Caco-2 (cell line): Measurements from ENCODE around the gene SH3YL1. TPM values are rescaled to one million over a fixed set of nuclear protein-coding genes. Genes with fewer than 3 reads are reported as not detected.

Source experiments
- BruUV-seq: library from RNA; stranded (reverse); fragments of 400-500 nt; replicated peaks from 2 replicates; lab custom pipeline; 2021; lab: Mats Ljungman, UMichigan
- CTCF ChIA-PET: fragments of 300-600 bp; sonication (Branson Sonifier 250); formaldehyde crosslinking; loops from one replicate; lab custom pipeline; 2022; ENCODE audit warnings: antibody characterized with exemption; lab: Charles Lee
- POLR2A ChIA-PET: fragments of 300-600 bp; sonication (Branson Sonifier 250); formaldehyde crosslinking; loops from one replicate; lab custom pipeline; 2022; ENCODE audit warnings: antibody characterized with exemption; lab: Charles Lee
- DNase-seq, 2 experiments: peaks; one replicate each; pipeline versions ENCODE4 v3.0.0 to v3.0.0-alpha.2; 2020 to 2022
- H3K27me3 ChIP-seq: replicated peaks from 2 replicates; pipeline ENCODE4 v1.6.0; 2011; ENCODE audit warnings: low read length; ENCODE audit not compliant: control insufficient read depth, insufficient read depth
- H3K36me3 ChIP-seq: 2 replicates; pipeline ENCODE4 v1.5.1; 2011; ENCODE audit warnings: low read length; ENCODE audit not compliant: control insufficient read depth, insufficient read depth
- H3K4me1 ChIP-seq: fragments of 250-450 bp; sonication (Bioruptor Pico); 2 replicates; pipeline ENCODE4 v1.5.1; 2020; ENCODE audit warnings: mild to moderate bottlenecking
- H3K4me3 ChIP-seq: 2 replicates; pipeline ENCODE4 v1.5.1; 2011; ENCODE audit warnings: low read depth, mild to moderate bottlenecking, control low read depth, low read length
- H3K9me3 ChIP-seq: fragments of 250-450 bp; sonication (Bioruptor Pico); 2 replicates; pipeline ENCODE4 v1.5.1; 2020; ENCODE audit warnings: mild to moderate bottlenecking, moderate library complexity
- H3K27ac Mint-ChIP-seq: one replicate; pipeline ENCODE4 v1.8.0; 2022; ENCODE audit warnings: mixed read lengths; ENCODE audit not compliant: unreplicated experiment
- H3K27me3 Mint-ChIP-seq: one replicate; pipeline ENCODE4 v1.8.0; 2022; ENCODE audit warnings: mixed read lengths; ENCODE audit not compliant: insufficient read depth, unreplicated experiment
- H3K36me3 Mint-ChIP-seq: one replicate; pipeline ENCODE4 v1.8.0; 2022; ENCODE audit warnings: mild to moderate bottlenecking, mixed read lengths; ENCODE audit not compliant: insufficient read depth, unreplicated experiment
- H3K4me1 Mint-ChIP-seq: one replicate; pipeline ENCODE4 v1.8.0; 2022; ENCODE audit warnings: low read depth, mixed read lengths; ENCODE audit not compliant: unreplicated experiment
- H3K4me3 Mint-ChIP-seq: one replicate; pipeline ENCODE4 v1.8.0; 2022; ENCODE audit warnings: mild to moderate bottlenecking, moderate library complexity, mixed read lengths; ENCODE audit not compliant: unreplicated experiment
- H3K9me3 Mint-ChIP-seq: one replicate; pipeline ENCODE4 v1.8.0; 2022; ENCODE audit warnings: mixed read lengths; ENCODE audit not compliant: unreplicated experiment
- intact Hi-C: fragments of 100-400 bp; cut with micrococcal nuclease; formaldehyde crosslinking; loops from one replicate; pipeline ENCODE4 v1.10.0; 2022; ENCODE audit not compliant: unreplicated experiment
- total RNA-seq: library from RNA; stranded (reverse); gene quantifications from 2 replicates; pipeline ENCODE4 v1.2.3, GENCODE V29; 2022
- TF ChIP-seq, protein P1 (sequence below), 2 experiments: fragments of 200-600 bp in 1 of 2; IDR thresholded peaks; 1 replicate in 1 of 2; 2 replicates in 1 of 2; pipeline versions ENCODE4 v1.5.1 to v1.8.0; 2011 to 2022; ENCODE audit warnings: antibody characterized with exemption in 1 of 2, control low read depth in 1 of 2, inconsistent platforms in 1 of 2, low read depth in 1 of 2, low read length in 1 of 2, mild to moderate bottlenecking in 1 of 2, moderate library complexity in 1 of 2; ENCODE audit not compliant: insufficient read depth in 1 of 2, severe bottlenecking in 1 of 2, unreplicated experiment in 1 of 2

The SH3YL1 gene
- total RNA-seq, 1 experiment from 2014 or later = 76.0 TPM

GRCh38 chr2:269356-270030, 5.7 kb upstream of the SH3YL1 start:
- TF ChIP-seq, protein P1, sequence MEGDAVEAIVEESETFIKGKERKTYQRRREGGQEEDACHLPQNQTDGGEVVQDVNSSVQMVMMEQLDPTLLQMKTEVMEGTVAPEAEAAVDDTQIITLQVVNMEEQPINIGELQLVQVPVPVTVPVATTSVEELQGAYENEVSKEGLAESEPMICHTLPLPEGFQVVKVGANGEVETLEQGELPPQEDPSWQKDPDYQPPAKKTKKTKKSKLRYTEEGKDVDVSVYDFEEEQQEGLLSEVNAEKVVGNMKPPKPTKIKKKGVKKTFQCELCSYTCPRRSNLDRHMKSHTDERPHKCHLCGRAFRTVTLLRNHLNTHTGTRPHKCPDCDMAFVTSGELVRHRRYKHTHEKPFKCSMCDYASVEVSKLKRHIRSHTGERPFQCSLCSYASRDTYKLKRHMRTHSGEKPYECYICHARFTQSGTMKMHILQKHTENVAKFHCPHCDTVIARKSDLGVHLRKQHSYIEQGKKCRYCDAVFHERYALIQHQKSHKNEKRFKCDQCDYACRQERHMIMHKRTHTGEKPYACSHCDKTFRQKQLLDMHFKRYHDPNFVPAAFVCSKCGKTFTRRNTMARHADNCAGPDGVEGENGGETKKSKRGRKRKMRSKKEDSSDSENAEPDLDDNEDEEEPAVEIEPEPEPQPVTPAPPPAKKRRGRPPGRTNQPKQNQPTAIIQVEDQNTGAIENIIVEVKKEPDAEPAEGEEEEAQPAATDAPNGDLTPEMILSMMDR (IDR thresholded peaks at IDR 0.05; ENCODE audit: insufficient read depth in 1 of 2, low read depth in 1 of 2, low read length in 1 of 2, severe bottlenecking in 1 of 2, unreplicated experiment in 1 of 2) = no peak
- no peaks in the 10 kb centered on the region for H3K27me3 ChIP-seq
- H3K27me3 Mint-ChIP-seq = no peaks in the 10 kb centered on the region
- H3K4me1 Mint-ChIP-seq = peaks cover 16% of the 10 kb centered on the region
- intact Hi-C loops = no loop called here
- POLR2A ChIA-PET = no interaction called here
- no TSS peak for BruUV-seq
- no peaks in the 10 kb centered on the region for H3K9me3 ChIP-seq
- peaks cover 29% of the 10 kb centered on the region for H3K36me3 Mint-ChIP-seq
- H3K4me1 ChIP-seq = peaks cover 11% of the 10 kb centered on the region
- DNase-seq = no peak
- no peaks in the 10 kb centered on the region for H3K9me3 Mint-ChIP-seq
- no peak overlapping the region for H3K27ac Mint-ChIP-seq
- CTCF ChIA-PET = interaction anchor here (0.6 kb wide), 1 partner anchor 18 kb away, joined by 3 read pairs; no protein-coding TSS in a partner anchor
- H3K4me3 ChIP-seq = no peak overlapping the region
- no peak overlapping the region for H3K4me3 Mint-ChIP-seq
- no peaks in the 10 kb centered on the region for H3K36me3 ChIP-seq

GRCh38 chr2:268323-268722, 4.5 kb upstream of the SH3YL1 start:
- 0 out of 2 replicates have a peak, but pooled peaks cover 5% of the 10 kb centered on the region for H3K9me3 ChIP-seq
- no peaks in the 10 kb centered on the region for H3K27me3 Mint-ChIP-seq
- H3K4me3 Mint-ChIP-seq = no peak overlapping the region
- no peak overlapping the region for H3K4me3 ChIP-seq
- no peak overlapping the region for H3K27ac Mint-ChIP-seq
- no peaks in the 10 kb centered on the region for H3K9me3 Mint-ChIP-seq
- peaks cover 23% of the 10 kb centered on the region for H3K36me3 Mint-ChIP-seq
- H3K4me1 ChIP-seq = peaks cover 11% of the 10 kb centered on the region
- no peak for DNase-seq
- CTCF ChIA-PET = no interaction called here
- intact Hi-C loops = no loop called here
- TF ChIP-seq, protein P1 (IDR thresholded peaks at IDR 0.05; ENCODE audit: insufficient read depth in 1 of 2, low read depth in 1 of 2, low read length in 1 of 2, severe bottlenecking in 1 of 2, unreplicated experiment in 1 of 2) = no peak
- BruUV-seq = no TSS peak
- POLR2A ChIA-PET = no interaction called here
- no peaks in the 10 kb centered on the region for H3K36me3 ChIP-seq
- H3K27me3 ChIP-seq = no peaks in the 10 kb centered on the region
- H3K4me1 Mint-ChIP-seq = peaks cover 16% of the 10 kb centered on the region

GRCh38 chr2:264493-265468, 949 bp upstream of the SH3YL1 start, which contains the start of gene ACP1:
TSS of gene ACP1 (plus strand) at chr2:264947. CDS start at chr2:264965, 18 bp downstream.
- ChIA-PET CTCF (interaction anchor here (0.6 kb wide), 4 partner anchors 18 to 316 kb away, joined by 3 to 6 read pairs (median 5); no protein-coding TSS in a partner anchor), POLR2A (interaction anchor here (0.6 to 1.0 kb wide), 6 partner anchors 9 to 412 kb away, joined by 3 to 5 read pairs (median 3); partner anchors contain the start of genes FAM110C and TMEM18)
- Mint-ChIP-seq H3K9me3 (no peaks in the 10 kb centered on the region), H3K27ac (peak within 1 kb of the TSS; percentile 87), H3K4me1 (peaks cover 29% of the 10 kb centered on the region), H3K36me3 (peaks cover 12% of the 10 kb centered on the region), H3K4me3 (peak within 1 kb of the TSS; percentile 86), H3K27me3 (no peaks in the 10 kb centered on the region)
- Histone ChIP-seq H3K4me1 (peaks cover 32% of the 10 kb centered on the region), H3K4me3 (peak within 1 kb of the TSS; percentile 96), H3K9me3 (0 out of 2 replicates have a peak, but pooled peaks cover 5% of the 10 kb centered on the region), H3K27me3 (no peaks in the 10 kb centered on the region), H3K36me3 (no peaks in the 10 kb centered on the region)
- TF ChIP-seq, protein P1 (IDR thresholded peaks at IDR 0.05; ENCODE audit: insufficient read depth in 1 of 2, low read depth in 1 of 2, low read length in 1 of 2, severe bottlenecking in 1 of 2, unreplicated experiment in 1 of 2) = no peak
- peak; percentile 99 to 100 for DNase-seq
- TSS peak; percentile 32 for BruUV-seq
- intact Hi-C loops = loop anchor here (1.0 kb wide), 1 partner anchor 412 kb away; no protein-coding TSS in a partner anchor
